Activated CD8-positive, alpha-beta memory T cell treated with anti-CD3 and anti-CD28 coated beads for 4 hours (primary cell): Measurements from ENCODE around the gene SH3TC1.

Experiments used
- DNase-seq, 2 donors: peaks; one replicate each; pipeline ENCODE4 v3.0.0-alpha.2; 2020; ENCODE audit warnings: low read depth in 2 of 2

SH3TC1 gene

GRCh38 chr4:8276358-8277240, 77.5 kb downstream of the SH3TC1 start:
- DNase-seq, result no peak

GRCh38 chr4:8277356-8278008, 78.4 kb downstream of the SH3TC1 start:
- no peak for DNase-seq

DNA sequence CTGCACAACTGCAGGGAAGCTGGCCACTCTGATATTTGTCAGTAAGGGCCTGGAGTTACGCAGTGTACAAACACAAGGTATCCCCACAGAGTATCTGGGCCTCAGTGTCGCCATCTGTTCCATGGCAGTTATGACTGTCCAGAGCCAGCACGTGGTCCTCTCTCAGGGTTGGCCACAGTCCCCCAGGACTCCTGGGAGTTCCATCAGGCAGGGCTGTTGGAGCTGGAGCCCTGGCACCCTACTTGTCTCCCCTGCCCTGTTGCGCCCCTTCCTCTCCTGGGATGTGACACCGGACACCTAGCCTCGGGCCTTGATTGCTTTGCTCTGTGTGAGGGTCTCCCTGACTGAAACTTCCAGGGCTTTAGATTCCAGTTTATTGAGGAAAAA, 78.9 kb downstream of the SH3TC1 start:
- DNase-seq, result no peak

DNA sequence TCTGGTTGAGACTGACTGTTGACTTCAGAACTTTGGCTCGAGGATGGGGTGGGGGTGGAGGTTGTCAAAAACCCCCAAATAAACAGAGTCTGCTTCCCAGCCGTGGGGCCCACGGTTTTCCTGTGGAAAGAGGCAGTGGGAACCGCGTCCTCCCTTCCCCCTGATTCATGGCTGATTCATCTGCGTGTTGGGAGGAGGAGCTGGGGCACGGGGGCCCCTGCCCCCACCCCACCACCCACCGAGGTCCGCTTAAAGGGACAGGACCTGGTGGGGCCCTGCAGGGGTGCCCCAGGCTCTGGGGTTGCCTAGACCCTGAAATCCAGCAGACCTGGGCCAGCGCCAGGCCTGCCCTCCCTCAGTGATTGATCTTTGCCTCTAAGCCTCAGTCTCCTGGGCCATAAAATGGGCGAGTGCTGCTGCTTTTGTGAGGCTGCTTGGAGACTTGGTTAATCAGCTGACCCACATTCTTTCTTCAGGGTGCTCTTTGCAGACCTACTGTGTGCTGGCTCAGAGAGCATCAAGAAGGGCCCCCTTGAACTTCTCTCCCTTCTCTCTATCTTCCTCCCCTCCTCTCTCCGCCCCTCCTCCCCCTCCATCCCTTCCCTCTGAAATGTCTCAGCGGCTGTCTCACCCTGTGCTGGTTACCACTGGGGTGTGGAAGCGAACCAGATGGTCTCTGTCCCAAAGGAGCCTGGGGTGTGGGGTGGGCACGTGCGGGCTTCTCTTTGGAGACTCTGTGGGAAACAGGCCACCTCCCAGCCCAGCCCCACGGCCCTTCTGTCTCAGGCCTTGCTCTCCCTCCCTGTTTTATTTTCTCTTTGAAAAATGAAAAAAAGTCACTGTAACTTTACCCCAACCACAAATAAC, 79.6 kb downstream of the SH3TC1 start:
- no peak for DNase-seq

DNA sequence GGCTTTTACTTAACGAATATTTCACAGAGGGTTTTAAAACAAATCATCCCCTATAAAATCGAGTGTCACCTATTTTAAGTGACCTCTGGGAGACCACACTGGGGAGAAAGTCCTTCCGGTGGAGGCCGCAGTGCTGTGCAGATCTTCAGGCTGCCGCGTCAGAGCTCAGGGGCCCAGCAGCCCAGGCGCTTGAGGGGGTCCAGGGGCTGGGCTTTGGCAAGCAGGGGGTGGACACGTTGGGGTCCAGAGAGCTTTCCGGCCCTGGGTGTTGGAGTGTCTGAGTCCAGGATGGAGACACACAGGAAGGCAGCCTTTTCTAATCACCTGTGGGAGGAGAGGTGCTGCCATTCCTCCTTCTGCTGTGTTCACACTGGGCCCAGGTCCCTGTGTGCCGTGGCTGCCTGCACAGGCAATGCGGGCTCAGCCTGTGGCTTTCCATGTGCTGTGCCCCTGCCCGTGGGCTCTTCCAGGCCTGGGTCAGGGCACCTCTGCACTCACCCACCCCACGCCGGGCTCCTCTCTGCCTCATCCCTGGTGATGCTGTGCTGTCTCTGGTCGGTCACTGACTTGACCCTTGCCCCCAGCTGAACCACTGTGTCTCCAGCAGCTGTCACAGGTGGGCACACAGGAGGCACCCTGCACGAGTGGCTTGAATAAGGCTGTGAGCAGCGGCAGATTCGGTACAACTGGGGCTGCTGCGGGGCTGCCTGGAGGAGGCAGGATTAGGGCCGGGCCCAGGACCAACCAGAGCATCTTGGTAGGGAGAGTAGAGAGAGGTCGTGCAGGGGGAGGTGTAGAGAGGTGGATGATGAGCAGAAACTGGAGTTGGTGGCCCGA, 80.4 kb downstream of the SH3TC1 start:
- no peak for DNase-seq

DNA sequence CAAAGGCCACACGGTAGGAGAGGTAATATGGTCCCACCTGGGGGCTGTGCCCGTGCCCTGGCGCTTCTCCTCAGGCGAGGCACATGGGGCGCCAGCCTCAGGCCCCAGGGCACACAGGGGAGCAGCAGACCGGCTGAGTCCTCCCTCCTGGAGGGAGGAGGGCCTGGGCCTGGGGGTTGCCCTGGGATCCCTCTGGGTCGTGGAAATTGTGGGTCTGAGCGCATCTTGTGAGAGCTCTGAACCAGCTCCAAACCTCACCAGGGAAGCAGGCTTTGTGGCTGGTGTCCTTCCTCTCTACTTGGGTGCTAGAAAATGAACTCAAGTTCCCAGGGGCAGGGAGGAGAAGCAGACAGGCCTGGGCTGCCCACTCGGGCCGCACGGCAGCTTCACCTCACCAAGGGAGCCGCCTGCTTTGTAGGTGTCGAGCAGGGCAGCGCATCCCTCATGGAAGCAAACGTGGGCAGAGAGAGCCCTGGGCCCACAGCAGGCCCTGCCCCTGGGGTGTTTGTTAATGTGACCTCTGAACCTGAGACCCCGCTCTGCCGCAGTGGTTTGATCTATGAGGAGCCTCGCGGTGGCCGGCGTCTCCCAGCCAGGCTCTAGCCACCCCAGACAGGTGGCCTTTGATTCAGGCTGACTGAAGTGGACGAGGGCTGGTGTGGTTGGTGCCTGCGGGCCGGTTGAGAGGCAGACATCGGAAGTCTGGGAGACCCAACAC, 81.2 kb downstream of the SH3TC1 start:
- no peak for DNase-seq

DNA sequence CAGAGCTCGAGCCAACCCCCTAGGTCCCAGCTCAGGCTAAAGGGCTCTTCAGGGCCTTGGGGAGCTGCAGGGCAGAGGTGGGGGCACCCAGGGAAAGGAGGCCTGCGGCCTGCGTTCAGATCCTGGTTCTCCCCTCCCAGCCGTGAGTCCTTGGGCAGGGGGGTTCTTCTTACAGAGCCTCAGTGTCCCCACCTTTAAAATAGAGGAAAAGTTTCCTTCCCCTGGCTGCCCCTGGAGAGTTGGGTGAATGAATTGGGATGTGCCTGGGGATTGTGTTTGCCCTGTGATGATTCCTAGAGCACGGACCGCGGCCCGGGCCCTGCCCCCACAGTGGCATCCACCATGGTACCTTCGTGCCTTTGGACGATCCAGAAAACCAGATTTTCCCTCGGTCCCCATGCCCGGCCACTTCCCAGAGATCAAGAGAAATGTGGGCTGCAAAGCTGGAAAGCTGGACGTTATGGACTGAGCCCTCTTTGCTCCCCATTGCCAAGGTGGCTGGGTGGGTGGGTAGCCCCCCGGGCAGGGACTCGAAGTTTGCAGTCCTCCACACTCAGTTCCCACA, 81.9 kb downstream of the SH3TC1 start:
- no peak for DNase-seq

DNA sequence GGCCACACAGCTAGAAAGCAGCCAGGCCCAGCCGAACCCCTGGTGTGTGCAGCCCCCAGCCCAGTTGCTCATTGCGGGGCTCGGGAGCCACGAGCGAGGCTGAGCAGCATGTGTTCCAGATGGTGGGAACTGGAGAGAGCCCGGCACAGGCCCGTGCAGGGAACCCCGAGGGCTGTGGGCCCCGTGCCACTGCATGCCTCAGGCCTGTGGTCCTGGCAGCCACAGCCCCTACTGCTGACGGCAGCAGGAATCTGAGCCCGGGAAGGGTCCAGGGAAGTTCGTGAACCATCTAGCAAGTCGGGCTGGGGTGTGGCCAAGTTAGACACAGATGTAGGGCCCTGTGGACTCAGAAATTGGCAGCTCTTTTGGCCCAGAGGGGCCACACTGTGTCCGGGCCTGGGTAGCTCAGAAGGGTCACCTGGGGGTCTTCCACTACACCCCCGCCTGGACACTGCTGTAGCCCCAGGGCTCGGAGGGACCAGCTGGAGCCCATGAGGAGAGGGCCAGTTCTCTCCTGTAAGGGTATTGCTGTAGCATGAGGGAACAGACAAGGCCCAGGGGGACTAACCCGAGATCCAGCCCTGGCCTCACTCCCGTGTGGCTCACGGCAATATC, 82.5 kb downstream of the SH3TC1 start:
- no peak for DNase-seq

DNA sequence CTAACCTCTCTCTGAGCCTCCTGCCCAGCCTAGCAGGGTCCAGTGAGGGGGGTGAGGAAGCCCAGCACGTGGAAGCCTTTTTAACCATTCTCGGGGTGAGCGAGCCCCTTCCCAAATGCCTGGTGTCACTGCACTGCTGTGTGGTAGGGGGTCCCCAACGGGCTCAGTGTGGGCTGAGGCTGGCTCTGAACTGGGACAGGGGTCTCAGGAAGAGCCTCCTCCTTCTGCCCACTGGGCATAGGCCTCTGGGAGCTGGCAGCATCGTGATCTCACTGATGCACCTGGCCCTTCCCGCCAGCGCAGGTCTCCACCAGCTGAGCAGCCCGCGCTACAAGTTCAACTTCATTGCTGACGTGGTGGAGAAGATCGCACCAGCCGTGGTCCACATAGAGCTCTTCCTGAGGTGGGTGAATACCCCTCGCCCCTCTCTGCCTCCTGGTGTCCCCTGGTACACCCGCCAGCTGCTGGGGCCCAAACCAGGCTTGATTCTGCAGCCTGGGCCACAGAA, 83.1 kb downstream of the SH3TC1 start:
- DNase-seq, result no peak

DNA sequence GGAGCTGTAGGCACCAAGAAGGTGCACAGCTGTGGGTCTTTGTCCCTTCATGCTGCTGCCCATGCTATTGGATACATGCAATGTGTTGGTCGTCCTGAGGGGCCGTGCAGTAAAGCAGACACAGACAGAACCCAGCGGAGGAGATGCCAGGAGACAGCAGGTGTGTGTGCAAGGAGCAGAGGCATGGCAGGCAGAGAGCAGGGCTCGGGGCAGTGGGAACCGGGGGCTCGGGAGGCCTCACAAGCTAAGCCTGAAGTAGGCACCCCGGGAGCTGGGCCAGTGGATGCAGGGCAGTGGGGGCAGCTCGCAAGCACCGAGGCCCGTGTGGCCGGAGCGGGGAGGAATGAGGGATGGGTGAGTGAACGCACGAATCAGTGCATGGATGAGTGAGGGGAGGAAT, 83.7 kb downstream of the SH3TC1 start:
- no peak for DNase-seq

- DNase-seq, result no peak
These were observed 84.1 kb downstream of the SH3TC1 start for GRCh38 chr4:8283161-8283560.

DNA sequence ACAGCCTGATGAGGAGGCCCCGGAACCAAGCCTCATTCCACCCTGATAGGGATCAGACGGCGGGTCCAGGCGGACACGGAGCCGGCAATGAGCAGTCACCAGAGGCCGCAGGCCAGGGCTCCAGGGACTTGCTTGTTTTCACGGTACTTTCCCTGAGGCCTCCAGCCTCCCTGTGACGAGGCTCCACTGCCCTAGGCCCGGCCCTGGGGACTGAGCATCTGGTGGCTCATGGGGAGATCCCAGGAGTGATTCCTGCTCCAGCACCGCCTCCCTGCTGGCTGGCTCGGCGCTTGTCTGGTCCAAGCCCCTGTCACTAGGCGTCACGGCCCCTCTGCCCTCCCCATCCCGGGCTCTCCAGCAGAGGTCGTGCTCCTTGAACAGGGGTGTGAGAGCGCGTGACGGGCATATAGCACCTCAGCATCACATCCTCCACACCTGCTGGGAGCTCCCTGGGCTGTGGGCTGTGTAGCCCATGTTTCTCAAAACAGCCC, 84.6 kb downstream of the SH3TC1 start:
- no peak for DNase-seq

GRCh38 chr4:8284391-8284790, 85.3 kb downstream of the SH3TC1 start:
- no peak for DNase-seq

- no peak for DNase-seq
These were observed 86.3 kb downstream of the SH3TC1 start for GRCh38 chr4:8285143-8285975.

DNA sequence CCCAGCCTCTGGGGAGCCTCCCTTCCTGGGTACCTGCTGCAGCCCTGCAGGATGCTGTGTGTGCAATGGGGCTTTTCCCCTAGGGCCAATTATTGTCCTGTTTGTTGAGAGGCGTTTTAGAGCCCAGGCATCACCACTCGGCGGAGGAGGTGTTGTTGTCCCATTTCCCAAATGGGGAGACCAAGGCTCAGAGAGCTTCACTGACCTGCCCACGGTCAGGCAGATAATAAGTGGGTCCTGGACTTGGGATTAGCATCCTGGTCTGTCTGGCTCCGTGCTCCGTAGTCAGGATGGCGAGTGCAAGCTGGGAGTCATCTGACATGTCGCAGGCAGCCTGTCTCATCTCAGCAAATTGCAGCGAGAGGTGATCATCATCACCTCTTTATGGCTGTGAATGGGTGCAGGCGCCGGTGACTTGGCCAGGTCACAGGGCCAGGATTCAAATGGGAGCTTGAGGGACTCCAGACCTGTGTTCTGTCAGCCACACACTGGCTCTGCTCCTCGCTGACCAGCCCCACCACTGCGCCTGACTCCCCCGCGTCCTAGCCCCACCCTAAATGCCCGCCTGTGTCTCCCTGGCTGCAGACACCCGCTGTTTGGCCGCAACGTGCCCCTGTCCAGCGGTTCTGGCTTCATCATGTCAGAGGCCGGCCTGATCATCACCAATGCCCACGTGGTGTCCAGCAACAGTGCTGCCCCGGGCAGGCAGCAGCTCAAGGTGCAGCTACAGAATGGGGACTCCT, 87.1 kb downstream of the SH3TC1 start:
- DNase-seq, result no peak

DNA sequence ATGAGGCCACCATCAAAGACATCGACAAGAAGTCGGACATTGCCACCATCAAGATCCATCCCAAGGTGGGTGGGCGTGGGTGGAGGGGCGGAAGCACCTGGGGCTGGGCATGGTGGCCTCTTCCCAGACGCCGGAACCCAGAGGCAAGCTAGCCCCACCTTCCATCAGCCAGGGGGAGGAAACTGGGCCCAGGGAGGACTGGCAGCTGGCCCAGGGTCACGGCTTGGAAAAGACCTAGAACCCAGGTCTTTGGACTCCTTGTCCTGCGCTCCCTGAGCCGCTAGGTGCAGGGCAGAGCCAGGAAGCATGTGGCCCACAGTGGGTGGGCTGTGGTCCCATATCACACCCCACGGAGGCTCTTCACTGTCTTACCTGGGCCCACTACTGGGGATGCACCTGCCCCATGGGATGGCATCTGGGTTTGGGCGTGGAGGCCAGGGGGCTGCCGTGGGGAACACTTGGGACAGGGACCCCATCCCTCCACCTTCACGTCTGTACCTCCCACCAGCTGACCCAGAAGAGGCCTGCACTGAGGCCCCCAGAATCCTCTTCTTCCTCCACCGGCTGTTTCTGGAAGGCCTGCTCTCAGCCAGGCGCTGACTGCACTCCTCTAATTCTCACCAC, 87.7 kb downstream of the SH3TC1 start:
- no peak for DNase-seq
